Measurements from ENCODE around the gene CCR4. TPM values are rescaled to one million over a fixed set of nuclear protein-coding genes. Genes with fewer than 3 reads are reported as not detected.
"Not testable (repeated sequence)": the region's sequence is repeated elsewhere in the genome, so short reads cannot be mapped to it uniquely, and the experiment has no call there.

The CCR4 gene
- total RNA-seq: 100 to 1,000 TPM in 1 of 3 donors, 10 to 100 TPM in 2; 65.3 to 131 (median 86.3) TPM

DNA sequence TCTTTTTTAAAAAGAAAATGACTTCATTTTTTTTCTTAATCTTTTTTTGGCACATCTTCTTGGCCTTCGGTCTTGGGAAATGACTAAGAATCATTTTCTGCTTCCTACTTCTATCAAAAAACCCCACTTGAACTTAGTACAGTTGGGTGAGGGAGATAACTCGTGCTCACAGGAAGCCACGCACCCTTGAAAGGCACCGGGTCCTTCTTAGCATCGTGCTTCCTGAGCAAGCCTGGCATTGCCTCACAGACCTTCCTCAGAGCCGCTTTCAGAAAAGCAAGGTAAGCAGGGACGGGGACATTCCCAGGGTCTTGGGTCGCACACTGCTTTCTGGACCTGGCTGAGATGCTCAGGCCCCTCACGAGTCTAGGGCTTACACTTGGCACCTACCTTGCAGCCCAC lies at the start of gene CCR4:
Gene CCR4, plus strand, starts transcription at position 235 of the 402 bp plus-strand sequence. CDS start 1,779 bp downstream, outside the sequence.
- H3K27me3 Mint-ChIP-seq (ENCODE audit: low read depth): no peaks in the 10 kb centered on the region

DNA sequence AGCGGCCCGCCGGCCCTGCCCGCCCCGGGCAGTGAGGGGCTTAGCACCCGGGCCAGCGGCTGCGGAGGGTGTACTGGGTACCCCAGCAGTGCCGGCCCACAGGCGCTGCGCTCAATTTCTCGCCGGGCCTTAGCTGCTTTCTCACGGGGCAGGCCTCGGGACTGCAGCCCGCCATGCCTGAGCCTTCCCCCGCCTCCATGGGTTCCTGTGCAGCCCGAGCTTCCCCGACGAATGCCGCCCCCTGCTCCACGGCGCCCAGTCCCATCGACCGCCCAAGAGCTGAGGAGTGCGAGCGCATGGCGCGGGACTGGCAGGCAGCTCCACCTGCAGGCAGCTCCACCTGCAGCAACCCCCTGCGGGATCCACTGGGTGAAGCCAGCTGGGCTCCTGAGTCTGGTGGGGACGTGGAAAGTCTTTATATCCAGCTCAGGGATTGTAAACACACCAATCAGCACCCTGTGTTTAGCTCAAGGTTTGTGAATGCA lies 48.5 kb upstream of the CCR4 start:
- ATAC-seq: peak; percentile 84 to 90
- H3K4me3 Mint-ChIP-seq: peak overlapping the region; percentile 73

More for the DNA sequence above, at the start of gene CCR4:
- peak within 1 kb of the TSS; percentile 91 for H3K4me3 Mint-ChIP-seq
- ATAC-seq (peak; percentile 70 to 77), DNase-seq (peak; percentile 51)
- peaks cover 23% of the 10 kb centered on the region for H3K36me3 Mint-ChIP-seq (ENCODE audit: insufficient read depth)
- H3K4me1 Mint-ChIP-seq (ENCODE audit: low read depth): peaks cover 58% of the 10 kb centered on the region
- H3K9me3 Mint-ChIP-seq: no peaks in the 10 kb centered on the region

GRCh38 chr3:32903953-32904352 lies 47.5 kb upstream of the CCR4 start:
- Mint-ChIP-seq H3K9me3 (no peaks in the 10 kb centered on the region), H3K27me3 (ENCODE audit: low read depth) (peaks cover 9% of the 10 kb centered on the region), H3K4me1 (ENCODE audit: low read depth) (peaks cover 1% of the 10 kb centered on the region), H3K36me3 (ENCODE audit: insufficient read depth) (no peaks in the 10 kb centered on the region), H3K4me3 (no peak overlapping the region)
- no peak for ATAC-seq
- DNase-seq: no peak

More for the DNA sequence above, 48.5 kb upstream of the CCR4 start:
- H3K36me3 Mint-ChIP-seq (ENCODE audit: insufficient read depth); H3K9me3 Mint-ChIP-seq; H3K4me1 Mint-ChIP-seq (ENCODE audit: low read depth): not testable (repeated sequence)
- peak; percentile 31 for DNase-seq
- peaks cover 12% of the 10 kb centered on the region for H3K27me3 Mint-ChIP-seq (ENCODE audit: low read depth)

- DNase-seq (no peak), ATAC-seq (no peak)
- no peaks in the 10 kb centered on the region for H3K36me3 Mint-ChIP-seq (ENCODE audit: insufficient read depth)
- H3K27me3 Mint-ChIP-seq (ENCODE audit: low read depth): peaks cover 2% of the 10 kb centered on the region
- peaks cover 5% of the 10 kb centered on the region for H3K4me1 Mint-ChIP-seq (ENCODE audit: low read depth)
- no peaks in the 10 kb centered on the region for H3K9me3 Mint-ChIP-seq
- no peak overlapping the region for H3K4me3 Mint-ChIP-seq
Measured at GRCh38 chr3:32909999-32910398, 41.4 kb upstream of the CCR4 start.

GRCh38 chr3:32910954-32911353 lies 40.5 kb upstream of the CCR4 start:
- ATAC-seq (no peak), DNase-seq (no peak)
- Mint-ChIP-seq H3K4me3 (no peak overlapping the region), H3K36me3 (ENCODE audit: insufficient read depth) (no peaks in the 10 kb centered on the region), H3K9me3 (no peaks in the 10 kb centered on the region), H3K27me3 (ENCODE audit: low read depth) (peaks cover 2% of the 10 kb centered on the region), H3K4me1 (ENCODE audit: low read depth) (peaks cover 5% of the 10 kb centered on the region)

GRCh38 chr3:32912046-32912445 lies 39.4 kb upstream of the CCR4 start:
- no peak for DNase-seq
- H3K27me3 Mint-ChIP-seq (ENCODE audit: low read depth): peaks cover 2% of the 10 kb centered on the region
- no peaks in the 10 kb centered on the region for H3K36me3 Mint-ChIP-seq (ENCODE audit: insufficient read depth)
- ATAC-seq: no peak
- H3K9me3 Mint-ChIP-seq: peaks cover 5% of the 10 kb centered on the region
- no peak overlapping the region for H3K4me3 Mint-ChIP-seq
- H3K4me1 Mint-ChIP-seq (ENCODE audit: low read depth): peaks cover 5% of the 10 kb centered on the region

DNA sequence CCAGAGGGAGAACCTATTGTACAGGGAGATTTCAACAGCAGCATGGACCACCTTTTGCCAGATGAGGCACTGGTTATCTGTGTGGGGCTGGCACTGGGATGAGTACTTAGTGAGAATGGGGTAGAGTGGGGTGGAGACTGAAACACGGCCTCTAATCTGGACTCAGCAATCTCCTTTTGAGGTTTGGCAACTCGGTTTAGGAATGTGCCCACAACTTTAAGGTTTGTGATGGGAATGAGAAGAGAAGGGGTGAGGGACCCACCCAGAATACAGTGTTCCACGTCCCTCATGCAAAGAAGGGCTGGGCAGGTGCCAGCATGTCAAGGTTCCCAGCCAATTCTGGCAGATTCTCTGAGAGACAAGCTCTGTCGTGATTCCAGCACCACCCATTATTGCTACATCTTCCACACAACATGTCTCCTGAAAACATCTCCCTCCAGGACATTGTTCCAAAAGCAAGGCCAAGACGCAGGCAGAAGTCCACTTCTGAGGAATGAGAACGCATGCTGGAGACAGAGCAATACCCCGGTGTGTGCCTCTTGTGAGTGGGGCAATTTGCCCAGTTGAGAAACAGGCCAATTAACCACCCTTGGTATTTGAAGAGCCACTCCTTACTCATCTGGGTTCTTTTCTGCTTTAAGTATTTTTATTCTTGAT lies 37.5 kb upstream of the CCR4 start:
- H3K4me3 Mint-ChIP-seq: no peak overlapping the region
- ATAC-seq (no peak), DNase-seq (no peak)
- H3K9me3 Mint-ChIP-seq: peaks cover 10% of the 10 kb centered on the region
- peaks cover 5% of the 10 kb centered on the region for H3K4me1 Mint-ChIP-seq (ENCODE audit: low read depth)
- H3K36me3 Mint-ChIP-seq (ENCODE audit: insufficient read depth): no peaks in the 10 kb centered on the region
- peaks cover 2% of the 10 kb centered on the region for H3K27me3 Mint-ChIP-seq (ENCODE audit: low read depth)

DNA sequence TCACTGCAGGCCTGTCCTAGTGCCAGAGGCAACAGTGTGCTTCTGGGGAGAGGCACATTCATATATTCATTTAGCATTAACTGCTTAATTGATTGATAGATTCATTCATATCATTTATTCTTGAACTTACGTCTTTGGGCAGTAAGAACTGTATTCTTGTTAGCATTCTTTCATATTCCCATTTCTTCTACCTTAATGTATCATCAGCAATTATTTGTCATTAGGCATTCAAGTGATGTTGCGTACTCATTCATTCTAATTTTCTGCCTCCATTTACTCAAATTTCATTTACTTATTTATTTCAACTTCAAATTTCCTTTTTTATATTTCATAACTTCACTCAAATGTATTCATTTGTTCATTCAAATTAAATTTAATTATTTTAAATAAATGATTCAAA lies 31.5 kb upstream of the CCR4 start:
- Mint-ChIP-seq H3K4me1 (ENCODE audit: low read depth) (no peaks in the 10 kb centered on the region), H3K9me3 (peaks cover 10% of the 10 kb centered on the region), H3K4me3 (no peak overlapping the region), H3K36me3 (ENCODE audit: insufficient read depth) (no peaks in the 10 kb centered on the region), H3K27me3 (ENCODE audit: low read depth) (peaks cover 2% of the 10 kb centered on the region)
- no peak for DNase-seq
- no peak for ATAC-seq

- H3K9me3 Mint-ChIP-seq: peaks cover 4% of the 10 kb centered on the region
- no peak for ATAC-seq
- H3K27me3 Mint-ChIP-seq (ENCODE audit: low read depth): peaks cover 4% of the 10 kb centered on the region
- H3K36me3 Mint-ChIP-seq (ENCODE audit: insufficient read depth): no peaks in the 10 kb centered on the region
- H3K4me3 Mint-ChIP-seq: no peak overlapping the region
- no peaks in the 10 kb centered on the region for H3K4me1 Mint-ChIP-seq (ENCODE audit: low read depth)
- DNase-seq: no peak
Measured at GRCh38 chr3:32922078-32922477, 29.4 kb upstream of the CCR4 start.

DNA sequence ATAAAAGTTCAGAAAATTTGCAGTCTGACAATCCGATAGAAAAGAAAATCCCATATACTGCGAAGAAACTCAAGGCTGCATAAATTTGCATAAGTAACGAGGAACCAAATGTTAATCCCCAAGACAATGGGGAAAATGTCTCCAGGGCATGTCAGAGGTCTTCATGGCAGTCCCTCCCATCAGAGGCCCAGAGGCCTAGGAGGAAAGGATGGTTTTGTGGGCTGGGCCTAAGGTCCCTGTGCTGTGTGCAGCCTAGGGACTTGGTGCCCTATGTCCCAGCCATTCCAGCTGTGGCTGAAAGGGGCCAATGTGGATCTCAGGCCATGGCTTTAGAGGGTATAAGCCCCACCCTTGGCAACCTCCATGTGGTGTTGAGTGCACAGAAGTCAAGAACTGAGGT lies 21.3 kb upstream of the CCR4 start:
- Mint-ChIP-seq H3K36me3 (ENCODE audit: insufficient read depth) (peaks cover 2% of the 10 kb centered on the region), H3K4me3 (no peak overlapping the region), H3K4me1 (ENCODE audit: low read depth) (no peaks in the 10 kb centered on the region), H3K27me3 (ENCODE audit: low read depth) (peaks cover 13% of the 10 kb centered on the region), H3K9me3 (no peaks in the 10 kb centered on the region)
- DNase-seq: no peak
- ATAC-seq: no peak

- not testable (repeated sequence) for H3K9me3 Mint-ChIP-seq; H3K4me1 Mint-ChIP-seq (ENCODE audit: low read depth); ATAC-seq; H3K4me3 Mint-ChIP-seq; H3K36me3 Mint-ChIP-seq (ENCODE audit: insufficient read depth); DNase-seq
- H3K27me3 Mint-ChIP-seq (ENCODE audit: low read depth): peaks cover 12% of the 10 kb centered on the region
Measured at GRCh38 chr3:32931273-32931672, 20.2 kb upstream of the CCR4 start.

GRCh38 chr3:32934150-32934742 lies 17.2 kb upstream of the CCR4 start:
- Mint-ChIP-seq H3K4me3 (no peak overlapping the region), H3K27me3 (ENCODE audit: low read depth) (peaks cover 4% of the 10 kb centered on the region), H3K36me3 (ENCODE audit: insufficient read depth) (peaks cover 2% of the 10 kb centered on the region), H3K9me3 (no peaks in the 10 kb centered on the region), H3K4me1 (ENCODE audit: low read depth) (no peaks in the 10 kb centered on the region)
- DNase-seq (no peak), ATAC-seq (no peak)

- DNase-seq (no peak), ATAC-seq (no peak)
- no peaks in the 10 kb centered on the region for H3K36me3 Mint-ChIP-seq (ENCODE audit: insufficient read depth)
- H3K27me3 Mint-ChIP-seq (ENCODE audit: low read depth): peaks cover 1% of the 10 kb centered on the region
- no peaks in the 10 kb centered on the region for H3K9me3 Mint-ChIP-seq
- no peaks in the 10 kb centered on the region for H3K4me1 Mint-ChIP-seq (ENCODE audit: low read depth)
- no peak overlapping the region for H3K4me3 Mint-ChIP-seq
Measured at GRCh38 chr3:32937331-32937730, 14.1 kb upstream of the CCR4 start.

DNA sequence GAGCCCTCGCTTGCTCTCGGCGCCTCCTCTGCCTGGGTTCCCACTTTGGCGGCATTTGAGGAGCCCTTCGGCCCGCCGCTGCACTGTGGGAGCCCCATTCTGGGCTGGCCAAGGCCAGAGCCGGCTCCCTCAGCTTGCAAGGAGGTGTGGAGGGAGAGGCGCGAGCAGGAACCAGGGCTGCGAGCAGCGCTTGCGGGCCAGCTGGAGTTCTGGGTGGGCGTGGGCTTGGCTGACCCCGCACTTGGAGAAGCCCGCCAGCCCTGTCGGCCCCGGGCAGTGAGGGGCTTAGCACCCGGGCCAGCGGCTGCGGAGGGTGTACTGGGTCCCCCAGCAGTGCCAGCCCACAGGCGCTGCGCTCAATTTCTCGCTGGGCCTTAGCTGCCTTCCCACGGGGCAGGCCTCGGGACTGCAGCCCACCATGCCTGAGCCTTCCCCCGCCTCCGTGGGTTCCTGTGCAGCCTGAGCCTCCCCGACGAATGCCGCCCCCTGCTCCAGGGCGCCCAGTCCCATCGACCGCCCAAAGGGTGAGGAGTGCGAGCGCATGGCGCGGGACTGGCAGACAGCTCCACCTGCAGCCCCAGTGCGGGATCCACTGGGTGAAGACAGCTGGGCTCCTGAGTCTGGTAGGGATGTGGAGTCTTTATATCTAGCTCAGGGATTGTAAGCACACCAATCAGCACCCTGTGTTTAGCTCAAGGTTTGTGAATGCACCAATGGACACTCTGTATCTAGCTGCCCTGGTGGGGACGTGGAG lies 11.7 kb upstream of the CCR4 start:
- H3K36me3 Mint-ChIP-seq (ENCODE audit: insufficient read depth); H3K4me3 Mint-ChIP-seq; H3K9me3 Mint-ChIP-seq; H3K27me3 Mint-ChIP-seq (ENCODE audit: low read depth); H3K4me1 Mint-ChIP-seq (ENCODE audit: low read depth); ATAC-seq; DNase-seq: not testable (repeated sequence)
